ENCODE results near the gene MEOX1. TPM values are rescaled to one million over a fixed set of nuclear protein-coding genes. Genes with fewer than 3 reads are reported as not detected.

MEOX1 gene
- total and polyA plus RNA-seq, 9 donors, result 0.22 to 7.7 (median 1.2) TPM; not detected in 1

- intact Hi-C loops (cut with DNase I), result loop anchor here in 2 of 4 donors (5.0 to 10.0 kb wide), 2 partner anchors 58 to 146 kb away; partner anchors contain the start of genes CD300LG (in 1 of the 2) and SOST (in 1 of the 2)
- no peak for DNase-seq
- TF ChIP-seq POLR2A (IDR thresholded peaks at IDR 0.05) (no peak), EP300 (IDR thresholded peaks at IDR 0.05) (no peak)
- TF ChIP-seq, protein P1, sequence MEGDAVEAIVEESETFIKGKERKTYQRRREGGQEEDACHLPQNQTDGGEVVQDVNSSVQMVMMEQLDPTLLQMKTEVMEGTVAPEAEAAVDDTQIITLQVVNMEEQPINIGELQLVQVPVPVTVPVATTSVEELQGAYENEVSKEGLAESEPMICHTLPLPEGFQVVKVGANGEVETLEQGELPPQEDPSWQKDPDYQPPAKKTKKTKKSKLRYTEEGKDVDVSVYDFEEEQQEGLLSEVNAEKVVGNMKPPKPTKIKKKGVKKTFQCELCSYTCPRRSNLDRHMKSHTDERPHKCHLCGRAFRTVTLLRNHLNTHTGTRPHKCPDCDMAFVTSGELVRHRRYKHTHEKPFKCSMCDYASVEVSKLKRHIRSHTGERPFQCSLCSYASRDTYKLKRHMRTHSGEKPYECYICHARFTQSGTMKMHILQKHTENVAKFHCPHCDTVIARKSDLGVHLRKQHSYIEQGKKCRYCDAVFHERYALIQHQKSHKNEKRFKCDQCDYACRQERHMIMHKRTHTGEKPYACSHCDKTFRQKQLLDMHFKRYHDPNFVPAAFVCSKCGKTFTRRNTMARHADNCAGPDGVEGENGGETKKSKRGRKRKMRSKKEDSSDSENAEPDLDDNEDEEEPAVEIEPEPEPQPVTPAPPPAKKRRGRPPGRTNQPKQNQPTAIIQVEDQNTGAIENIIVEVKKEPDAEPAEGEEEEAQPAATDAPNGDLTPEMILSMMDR (IDR thresholded peaks at IDR 0.05), result no peak
- no peak overlapping the region for H3K27ac ChIP-seq
- WGBS, 3 donors, result 66 to 73% (median 67%) methylated on average over 7 of the region's 7 CpGs
- H3K27me3 ChIP-seq, result no peaks in the 10 kb centered on the region
- H3K4me3 ChIP-seq, result no peak overlapping the region
- no peaks in the 10 kb centered on the region for H3K4me1 ChIP-seq (ENCODE audit: insufficient read depth)
- H3K36me3 ChIP-seq, result no peaks in the 10 kb centered on the region
- H3K9me3 ChIP-seq, result no peaks in the 10 kb centered on the region
These were observed 37.1 kb upstream of the MEOX1 start for GRCh38 chr17:43698678-43699437.

GRCh38 chr17:43697937-43698336 lies 36.2 kb upstream of the MEOX1 start:
- Histone ChIP-seq H3K36me3 (no peaks in the 10 kb centered on the region), H3K27ac (no peak overlapping the region), H3K4me1 (ENCODE audit: insufficient read depth) (no peaks in the 10 kb centered on the region), H3K27me3 (no peaks in the 10 kb centered on the region), H3K9me3 (no peaks in the 10 kb centered on the region), H3K4me3 (no peak overlapping the region)
- 86 to 92% (median 91%) methylated on average over 10 of the region's 10 CpGs for WGBS, 3 donors
- TF ChIP-seq EP300 (IDR thresholded peaks at IDR 0.05), result no peak
- DNase-seq, result no peak
- intact Hi-C loops (cut with DNase I), result loop anchor here in 3 of 4 donors (2.0 to 10.0 kb wide), 3 partner anchors 59 to 147 kb away; partner anchors contain the start of genes SOST (in 2 of the 3) and CD300LG (in 1 of the 3)

GRCh38 chr17:43696891-43697290 lies 35.2 kb upstream of the MEOX1 start:
- H3K4me3 ChIP-seq, result no peak overlapping the region
- H3K4me1 ChIP-seq (ENCODE audit: insufficient read depth), result no peaks in the 10 kb centered on the region
- intact Hi-C loops (cut with DNase I), result loop anchor here in 3 of 4 donors (2.0 to 10.0 kb wide), 3 partner anchors 60 to 148 kb away; partner anchors contain the start of genes SOST (in 2 of the 3) and CD300LG (in 1 of the 3)
- TF ChIP-seq EP300 (IDR thresholded peaks at IDR 0.05), result no peak
- TF ChIP-seq, protein P1 (IDR thresholded peaks at IDR 0.05), result no peak
- no peak for TF ChIP-seq POLR2A (IDR thresholded peaks at IDR 0.05)
- no peaks in the 10 kb centered on the region for H3K36me3 ChIP-seq
- no peaks in the 10 kb centered on the region for H3K9me3 ChIP-seq
- H3K27ac ChIP-seq, result no peak overlapping the region
- 35 to 47% (median 38%) methylated on average over 2 of the region's 2 CpGs for WGBS, 3 donors
- H3K27me3 ChIP-seq, result no peaks in the 10 kb centered on the region
- DNase-seq, result no peak

DNA sequence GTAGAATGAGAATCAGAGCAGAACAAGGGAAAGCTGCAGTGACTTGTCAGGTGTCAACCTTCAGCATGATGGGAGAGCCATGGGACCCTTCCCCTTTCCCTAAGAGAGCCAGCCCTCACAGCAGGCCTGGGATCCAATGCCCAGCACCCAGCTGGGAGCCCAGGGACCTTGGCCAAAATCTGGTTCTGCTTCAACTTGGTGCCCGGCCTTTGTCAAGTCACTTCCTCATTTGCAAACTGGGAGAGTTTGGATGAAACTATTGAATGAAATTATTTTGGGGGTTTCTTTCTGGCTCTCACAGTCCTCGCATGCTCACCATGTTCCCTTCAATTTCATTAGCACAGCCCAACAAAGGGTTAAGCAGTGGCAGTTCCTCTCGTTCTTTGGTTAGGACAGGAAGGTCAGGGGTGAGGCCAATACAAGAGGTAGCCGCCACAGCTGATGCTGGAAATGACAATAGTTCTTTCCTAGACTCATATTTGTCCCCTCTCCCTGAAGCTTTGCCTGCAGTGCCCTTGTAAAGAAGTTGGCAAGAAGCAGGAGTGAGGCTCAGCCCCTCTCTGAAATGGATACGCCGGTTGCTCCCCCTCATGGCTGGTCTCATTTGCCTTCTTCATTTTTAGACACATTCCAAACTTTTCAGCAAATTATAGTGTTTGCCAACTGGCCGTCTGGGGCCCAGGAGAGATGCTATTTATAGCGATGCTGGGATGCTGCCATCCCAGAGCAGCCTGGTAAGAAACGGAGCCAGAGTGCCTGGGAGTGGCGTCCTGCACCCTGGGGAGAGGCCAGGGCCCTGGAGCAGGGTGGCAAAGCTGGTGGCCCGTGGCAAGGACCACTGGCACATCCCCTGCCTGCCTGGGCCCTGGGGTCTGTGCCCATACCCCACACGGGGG lies 34.5 kb upstream of the MEOX1 start:
- TF ChIP-seq EP300 (IDR thresholded peaks at IDR 0.05) (no peak), POLR2A (IDR thresholded peaks at IDR 0.05) (no peak)
- TF ChIP-seq, protein P1 (IDR thresholded peaks at IDR 0.05), result no peak
- Histone ChIP-seq H3K27ac (no peak overlapping the region), H3K27me3 (no peaks in the 10 kb centered on the region), H3K4me3 (no peak overlapping the region), H3K9me3 (no peaks in the 10 kb centered on the region), H3K36me3 (no peaks in the 10 kb centered on the region), H3K4me1 (ENCODE audit: insufficient read depth) (no peaks in the 10 kb centered on the region)
- intact Hi-C loops (cut with DNase I), result loop anchor here (2.0 to 10.0 kb wide), 3 partner anchors 61 to 149 kb away; partner anchors contain the start of genes SOST (in 3 of the 4) and CD300LG (in 1 of the 4)
- no peak for DNase-seq
- WGBS, 3 donors, result 19 to 27% (median 20%) methylated on average over 12 of the region's 12 CpGs
